Breast epithelium (tissue), 4 donors: ENCODE measurements around the gene KIF4A. TPM values are rescaled to one million over a fixed set of nuclear protein-coding genes. Genes with fewer than 3 reads are reported as not detected.

ENCODE experiments used
- DNase-seq, 2 donors: peaks; one replicate each; pipeline ENCODE4 v3.0.0-alpha.2; 2019; ENCODE audit warnings: low spot score in 2 of 2
- H3K27ac ChIP-seq, 2 donors: fragments of 200-600 bp; sonication (generic) in 1 of 2; one replicate each; pipeline ENCODE4 v1.5.1; 2016 to 2019; ENCODE audit warnings: mild to moderate bottlenecking in 1 of 2
- H3K27me3 ChIP-seq, 2 donors: fragments of 200-600 bp; sonication (generic) in 1 of 2; one replicate each; pipeline versions ENCODE4 v1.5.1 to v1.6.0; 2017 to 2019; ENCODE audit warnings: control low read depth in 1 of 2, mild to moderate bottlenecking in 1 of 2
- H3K36me3 ChIP-seq: fragments of 200-600 bp; one replicate; pipeline ENCODE4 v1.5.1; 2019
- H3K4me1 ChIP-seq, 2 donors: fragments of 200-600 bp; sonication (generic); one replicate each; pipeline ENCODE4 v1.5.1; 2016 to 2019; ENCODE audit warnings: control low read depth in 1 of 2
- H3K4me3 ChIP-seq, 3 donors: fragments of 200-600 bp; sonication (generic); 1 replicate in 2 of 3; 2 replicates in 1 of 3; pipeline ENCODE4 v1.5.1; 2016 to 2019; ENCODE audit warnings: mild to moderate bottlenecking in 3 of 3, moderate library complexity in 2 of 3
- H3K9me3 ChIP-seq, 2 donors: fragments of 200-600 bp; sonication (generic) in 1 of 2; one replicate each; pipeline ENCODE4 v1.5.1; 2016 to 2019; ENCODE audit warnings: control low read depth in 1 of 2
- CTCF ChIP-seq, 3 donors: fragments of 450-650 bp; IDR thresholded peaks; one replicate each; pipeline ENCODE4 v1.5.1; 2016 to 2017; ENCODE audit warnings: antibody characterized with exemption in 3 of 3, mild to moderate bottlenecking in 3 of 3, moderate library complexity in 3 of 3
- POLR2A ChIP-seq: fragments of 450-650 bp; IDR thresholded peaks from one replicate; pipeline ENCODE4 v1.6.1; 2016; ENCODE audit warnings: antibody characterized with exemption, mild to moderate bottlenecking, moderate library complexity
- POLR2AphosphoS5 ChIP-seq, 3 donors: sonication (generic); formaldehyde crosslinking; IDR thresholded peaks; one replicate each; pipeline ENCODE4 v1.6.1; 2017; ENCODE audit warnings: antibody characterized with exemption in 3 of 3
- intact Hi-C: fragments of 100-400 bp; cut with DNase I; formaldehyde crosslinking; loops from one replicate; pipeline ENCODE4 v1.15.1; 2023; ENCODE audit warnings: low total_unique reads
- total RNA-seq, 3 donors: library from RNA; depleted of rRNA; stranded (reverse); fragments of >200 nt; gene quantifications; one replicate each; pipeline ENCODE4 v1.1.0, GENCODE V29; 2016

KIF4A gene
- total RNA-seq, 3 donors from 2014 or later, result 0.15 to 0.80 (median 0.33) TPM

GRCh38 chrX:70244881-70245280 is 45.0 kb upstream of the KIF4A start:
- Histone ChIP-seq H3K36me3 (no peaks in the 10 kb centered on the region), H3K27ac (no peak overlapping the region), H3K27me3 (peaks cover 0 to 38% of the 10 kb centered on the region in 2 donors), H3K9me3 (no peaks in the 10 kb centered on the region), H3K4me3 (no peak overlapping the region), H3K4me1 (no peaks in the 10 kb centered on the region)
- DNase-seq, result no peak
- TF ChIP-seq POLR2AphosphoS5 (IDR thresholded peaks at IDR 0.05) (no peak), CTCF (IDR thresholded peaks at IDR 0.05) (no peak), POLR2A (no peak)
- intact Hi-C loops, result no loop called here

- Histone ChIP-seq H3K27ac (no peak overlapping the region), H3K9me3 (no peaks in the 10 kb centered on the region), H3K4me3 (no peak overlapping the region), H3K4me1 (no peaks in the 10 kb centered on the region), H3K36me3 (no peaks in the 10 kb centered on the region), H3K27me3 (peaks cover 0 to 22% of the 10 kb centered on the region in 2 donors)
- intact Hi-C loops, result no loop called here
- TF ChIP-seq CTCF (IDR thresholded peaks at IDR 0.05) (no peak), POLR2A (no peak), POLR2AphosphoS5 (IDR thresholded peaks at IDR 0.05) (no peak)
- DNase-seq, result no peak
These were observed 42.7 kb upstream of the KIF4A start for GRCh38 chrX:70247252-70247651.

GRCh38 chrX:70252491-70252890 is 37.4 kb upstream of the KIF4A start:
- H3K4me1 ChIP-seq, result no peaks in the 10 kb centered on the region
- TF ChIP-seq POLR2A (no peak), CTCF (IDR thresholded peaks at IDR 0.05) (no peak), POLR2AphosphoS5 (IDR thresholded peaks at IDR 0.05) (no peak)
- DNase-seq, result no peak
- intact Hi-C loops, result no loop called here
- H3K9me3 ChIP-seq, result no peaks in the 10 kb centered on the region
- no peak overlapping the region for H3K27ac ChIP-seq
- H3K4me3 ChIP-seq, result no peak overlapping the region
- H3K36me3 ChIP-seq, result no peaks in the 10 kb centered on the region
- peaks cover 0 to 17% of the 10 kb centered on the region in 2 donors for H3K27me3 ChIP-seq

- Histone ChIP-seq H3K27me3 (peaks cover 0 to 17% of the 10 kb centered on the region in 2 donors), H3K27ac (no peak overlapping the region), H3K9me3 (no peaks in the 10 kb centered on the region), H3K4me3 (no peak overlapping the region), H3K36me3 (no peaks in the 10 kb centered on the region), H3K4me1 (no peaks in the 10 kb centered on the region)
- intact Hi-C loops, result no loop called here
- no peak for DNase-seq
- TF ChIP-seq POLR2AphosphoS5 (IDR thresholded peaks at IDR 0.05), result no peak
- TF ChIP-seq POLR2A, result no peak
- TF ChIP-seq CTCF (IDR thresholded peaks at IDR 0.05), result no peak
These were observed 36.4 kb upstream of the KIF4A start for GRCh38 chrX:70253377-70254062.

- H3K27me3 ChIP-seq, result peaks cover 0 to 20% of the 10 kb centered on the region in 2 donors
- H3K4me1 ChIP-seq, result no peaks in the 10 kb centered on the region
- TF ChIP-seq POLR2A, result no peak
- no peak for TF ChIP-seq POLR2AphosphoS5 (IDR thresholded peaks at IDR 0.05)
- no peak for TF ChIP-seq CTCF (IDR thresholded peaks at IDR 0.05)
- intact Hi-C loops, result no loop called here
- H3K27ac ChIP-seq, result no peak overlapping the region
- H3K36me3 ChIP-seq, result no peaks in the 10 kb centered on the region
- no peaks in the 10 kb centered on the region for H3K9me3 ChIP-seq
- no peak for DNase-seq
- no peak overlapping the region for H3K4me3 ChIP-seq
These were observed 35.9 kb upstream of the KIF4A start for GRCh38 chrX:70254063-70254400.
